Activated CD4-positive, alpha-beta memory T cell treated with anti-CD3 and anti-CD28 coated beads, Interleukin-2, amount 10 ng/mL, durations not matched to agents 7 days and 5 days (primary cell): ENCODE measurements around the gene CD1D. TPM values are rescaled to one million over a fixed set of nuclear protein-coding genes. Genes with fewer than 3 reads are reported as not detected.

Experiments used
- CTCF ChIA-PET: fragments of 350-600 bp; sonication (Branson Sonifier 250); formaldehyde crosslinking; loops from one replicate; lab custom pipeline; 2021; ENCODE audit warnings: antibody characterized with exemption, inconsistent platforms; lab: Charles Lee
- POLR2A ChIA-PET: fragments of 350-600 bp; sonication (Branson Sonifier 250); formaldehyde crosslinking; loops from one replicate; lab custom pipeline; 2021; ENCODE audit warnings: antibody characterized with exemption; lab: Charles Lee
- DNase-seq: peaks from one replicate; pipeline ENCODE4 v3.0.0-alpha.2; 2020
- H3K27ac Mint-ChIP-seq: one replicate; pipeline ENCODE4 v1.8.0; 2021; ENCODE audit warnings: mild to moderate bottlenecking, mixed read lengths
- H3K27me3 Mint-ChIP-seq: one replicate; pipeline ENCODE4 v1.8.0; 2021; ENCODE audit warnings: mixed read lengths
- H3K36me3 Mint-ChIP-seq: one replicate; pipeline ENCODE4 v1.8.0; 2021; ENCODE audit warnings: low read depth, mixed read lengths
- H3K4me1 Mint-ChIP-seq: one replicate; pipeline ENCODE4 v1.8.0; 2021; ENCODE audit warnings: mixed read lengths
- H3K4me3 Mint-ChIP-seq: one replicate; pipeline ENCODE4 v1.8.0; 2021; ENCODE audit warnings: mild to moderate bottlenecking, mixed read lengths
- H3K9me3 Mint-ChIP-seq: one replicate; pipeline ENCODE4 v1.8.0; 2021; ENCODE audit warnings: mixed read lengths
- total RNA-seq, 2 experiments: library from RNA; stranded (reverse); gene quantifications; one replicate each; pipeline ENCODE4 v1.2.3, GENCODE V29; 2021

CD1D gene
- total RNA-seq, 2 experiments from 2014 or later = not detected

DNA sequence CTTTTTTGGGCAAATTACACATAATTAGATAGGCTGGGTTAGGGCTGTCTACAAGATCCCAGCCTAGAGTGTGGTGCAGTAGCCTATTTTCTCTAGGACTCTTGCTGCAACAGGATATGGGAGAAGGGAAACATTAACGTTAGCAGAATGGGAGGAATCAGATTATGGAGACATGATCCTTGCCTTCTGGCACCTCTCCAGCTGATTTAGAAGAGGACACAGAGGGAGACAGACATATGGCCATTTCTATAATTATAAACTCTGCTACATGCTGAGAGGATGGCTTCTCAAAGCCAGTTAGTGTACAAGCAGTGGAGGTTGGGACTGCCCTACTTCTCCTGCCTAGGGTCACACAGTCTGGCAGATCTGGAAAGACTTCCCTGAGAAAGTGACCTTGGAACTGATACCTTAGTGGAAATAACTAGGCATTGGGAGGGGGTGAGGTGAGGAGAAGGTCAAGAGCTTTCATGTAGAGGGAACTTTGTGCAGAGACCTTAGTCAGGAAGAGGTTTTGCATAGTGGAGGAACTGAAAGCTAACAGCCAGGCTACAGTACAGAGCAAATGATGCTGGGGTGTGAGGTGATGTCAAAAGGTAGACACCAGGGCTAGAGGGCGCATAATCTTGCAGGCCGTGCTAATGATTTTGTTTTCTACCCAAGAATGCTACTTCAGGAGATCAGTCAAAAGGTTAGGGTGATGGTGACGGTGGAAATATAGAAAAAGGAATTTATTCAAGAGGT is 1.2 kb upstream of the CD1D start:
- peaks cover 14% of the 10 kb centered on the region for H3K4me1 Mint-ChIP-seq

DNA sequence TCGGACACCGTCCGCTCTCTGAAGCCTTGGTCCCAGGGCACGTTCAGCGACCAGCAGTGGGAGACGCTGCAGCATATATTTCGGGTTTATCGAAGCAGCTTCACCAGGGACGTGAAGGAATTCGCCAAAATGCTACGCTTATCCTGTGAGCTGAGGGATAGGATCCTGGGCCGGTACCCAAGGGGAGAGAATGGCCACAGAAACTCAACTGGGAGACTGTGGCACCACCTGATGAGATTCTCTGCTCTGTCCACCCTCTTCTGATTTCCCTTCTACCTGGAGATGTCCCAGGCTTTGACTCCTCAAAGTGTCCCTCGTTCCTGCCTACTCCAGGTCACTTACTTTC is 855 bp downstream of the CD1D start:
- Mint-ChIP-seq H3K27me3 (peaks cover 71% of the 10 kb centered on the region), H3K4me3 (peak overlapping the region; percentile 51), H3K27ac (no peak overlapping the region), H3K36me3 (no peaks in the 10 kb centered on the region), H3K9me3 (no peaks in the 10 kb centered on the region), H3K4me1 (peaks cover 14% of the 10 kb centered on the region)
- POLR2A ChIA-PET = no interaction called here
- no peak for DNase-seq
- CTCF ChIA-PET = interaction anchor here (1.7 kb wide), 1 partner anchor 22 kb away, joined by 4 read pairs; no protein-coding TSS in a partner anchor

More for the DNA sequence above, 1.2 kb upstream of the CD1D start:
- H3K9me3 Mint-ChIP-seq = no peaks in the 10 kb centered on the region
- H3K27me3 Mint-ChIP-seq = peaks cover 81% of the 10 kb centered on the region
- no peak overlapping the region for H3K4me3 Mint-ChIP-seq
- no peak overlapping the region for H3K27ac Mint-ChIP-seq
- H3K36me3 Mint-ChIP-seq = no peaks in the 10 kb centered on the region
- ChIA-PET CTCF (no interaction called here), POLR2A (no interaction called here)
- no peak for DNase-seq

DNA sequence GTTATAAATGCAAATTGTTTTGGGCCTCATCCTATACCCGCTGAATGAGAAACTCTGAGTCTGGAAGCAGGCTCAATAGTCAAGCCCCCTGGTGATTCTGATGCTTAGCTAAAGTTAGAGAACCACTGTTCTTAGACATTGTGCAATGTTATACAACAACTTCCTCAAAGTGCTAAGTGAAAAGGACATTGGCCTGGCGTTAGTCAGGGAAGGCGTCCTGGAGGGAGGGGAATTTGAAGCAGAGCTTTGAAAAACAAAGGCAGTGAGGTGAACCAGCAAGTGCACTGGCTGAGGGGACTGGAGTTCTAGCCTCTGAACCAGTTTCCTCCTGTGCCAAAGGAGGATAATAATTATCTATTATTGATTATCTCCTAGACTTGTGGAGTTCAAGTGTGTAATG is 5.1 kb downstream of the CD1D start:
- ChIA-PET POLR2A (no interaction called here), CTCF (no interaction called here)
- H3K4me3 Mint-ChIP-seq = no peak overlapping the region
- no peaks in the 10 kb centered on the region for H3K36me3 Mint-ChIP-seq
- no peaks in the 10 kb centered on the region for H3K9me3 Mint-ChIP-seq
- no peak overlapping the region for H3K27ac Mint-ChIP-seq
- no peak for DNase-seq
- H3K4me1 Mint-ChIP-seq = peaks cover 9% of the 10 kb centered on the region
- H3K27me3 Mint-ChIP-seq = peaks cover 45% of the 10 kb centered on the region

DNA sequence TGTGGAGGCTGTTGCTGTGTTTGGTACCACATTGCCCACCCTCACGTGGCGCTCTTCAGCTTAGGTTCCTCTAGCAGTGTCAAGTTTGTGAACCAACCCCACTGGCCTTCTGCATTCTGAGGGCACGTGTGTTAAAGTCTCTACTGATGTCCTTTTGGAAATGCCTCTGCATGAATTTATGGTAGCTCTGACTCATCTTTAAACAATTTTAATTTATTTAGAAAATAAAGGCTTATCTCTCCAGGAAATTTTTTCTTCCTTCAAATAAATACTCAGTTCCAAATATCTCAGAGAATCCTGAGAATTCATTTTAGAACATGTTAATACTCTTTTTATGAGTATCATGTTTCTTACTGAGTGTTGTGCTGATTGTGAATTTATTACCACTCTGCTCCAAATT is 5.5 kb downstream of the CD1D start:
- no peak for DNase-seq
- Mint-ChIP-seq H3K36me3 (no peaks in the 10 kb centered on the region), H3K4me1 (peaks cover 6% of the 10 kb centered on the region), H3K27ac (no peak overlapping the region), H3K27me3 (peaks cover 41% of the 10 kb centered on the region), H3K9me3 (no peaks in the 10 kb centered on the region), H3K4me3 (no peak overlapping the region)
- ChIA-PET CTCF (no interaction called here), POLR2A (no interaction called here)

DNA sequence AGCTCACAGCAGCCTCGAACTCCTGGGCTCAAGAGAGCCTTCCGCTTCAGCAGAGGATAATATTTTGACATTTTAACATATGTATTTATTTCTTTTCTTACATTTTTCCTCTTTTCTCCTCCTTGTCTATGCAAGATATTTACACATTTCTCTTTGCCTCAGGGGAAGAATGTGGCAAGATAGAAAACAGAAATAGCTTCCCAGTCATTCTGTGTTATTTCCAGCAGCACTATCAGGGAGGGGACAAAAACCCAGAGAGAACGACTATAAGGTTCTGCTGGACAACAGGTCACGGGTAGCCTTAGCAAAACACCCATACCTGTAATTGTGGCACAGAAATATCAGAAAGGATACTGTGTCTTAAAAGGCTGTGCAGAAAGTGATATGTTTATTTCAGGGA is 7.9 kb downstream of the CD1D start:
- CTCF ChIA-PET = no interaction called here
- POLR2A ChIA-PET = no interaction called here
- Mint-ChIP-seq H3K27ac (no peak overlapping the region), H3K4me1 (no peaks in the 10 kb centered on the region), H3K27me3 (peaks cover 17% of the 10 kb centered on the region), H3K36me3 (no peaks in the 10 kb centered on the region), H3K4me3 (no peak overlapping the region), H3K9me3 (no peaks in the 10 kb centered on the region)
- DNase-seq = no peak

DNA sequence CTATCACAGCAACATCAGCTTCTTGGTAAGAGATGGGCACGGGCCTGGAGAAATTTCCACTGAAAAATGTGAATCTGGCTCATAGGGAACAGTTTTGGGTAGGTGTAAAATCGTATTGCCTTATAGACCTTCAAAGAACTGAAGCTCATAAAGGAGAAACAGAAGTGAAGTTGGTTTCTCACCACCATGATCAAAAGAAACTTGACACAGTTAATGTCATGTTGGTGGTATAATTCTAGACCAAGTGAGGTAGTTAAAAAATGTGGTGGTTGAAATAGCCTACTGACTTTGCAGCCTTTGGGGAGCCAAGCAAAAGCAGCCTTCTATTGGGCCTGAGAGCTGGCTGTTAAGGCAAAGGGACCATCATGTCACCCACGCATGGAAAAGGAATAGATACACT is 8.9 kb downstream of the CD1D start:
- Mint-ChIP-seq H3K4me3 (no peak overlapping the region), H3K36me3 (no peaks in the 10 kb centered on the region), H3K27me3 (peaks cover 13% of the 10 kb centered on the region), H3K4me1 (no peaks in the 10 kb centered on the region), H3K9me3 (no peaks in the 10 kb centered on the region), H3K27ac (no peak overlapping the region)
- CTCF ChIA-PET = interaction anchor here (1.7 kb wide), 1 partner anchor 14 kb away, joined by 6 read pairs; no protein-coding TSS in a partner anchor
- POLR2A ChIA-PET = no interaction called here
- DNase-seq = no peak

DNA sequence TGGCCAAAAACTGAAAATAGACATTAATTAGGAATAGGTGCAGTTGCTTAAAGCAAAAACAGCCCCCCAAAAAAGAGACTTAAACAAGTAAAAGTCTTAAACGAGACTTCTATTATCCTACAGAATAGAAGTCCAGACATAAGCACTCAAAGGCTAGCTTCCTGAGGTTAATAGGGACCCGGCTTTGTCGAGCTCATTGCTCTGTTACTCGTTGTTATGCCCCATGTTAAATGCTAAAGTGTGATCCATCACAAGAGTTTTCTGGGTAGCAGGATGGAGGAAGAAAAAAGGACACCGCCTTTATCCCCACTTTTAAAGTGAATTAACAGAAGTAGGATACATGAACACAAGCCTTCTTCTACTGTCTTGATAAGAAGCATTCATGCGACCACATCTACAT is 10.6 kb downstream of the CD1D start:
- DNase-seq = no peak
- H3K4me3 Mint-ChIP-seq = no peak overlapping the region
- CTCF ChIA-PET = interaction anchor here (1.7 kb wide), 1 partner anchor 12 kb away, joined by 6 read pairs; no protein-coding TSS in a partner anchor

DNA sequence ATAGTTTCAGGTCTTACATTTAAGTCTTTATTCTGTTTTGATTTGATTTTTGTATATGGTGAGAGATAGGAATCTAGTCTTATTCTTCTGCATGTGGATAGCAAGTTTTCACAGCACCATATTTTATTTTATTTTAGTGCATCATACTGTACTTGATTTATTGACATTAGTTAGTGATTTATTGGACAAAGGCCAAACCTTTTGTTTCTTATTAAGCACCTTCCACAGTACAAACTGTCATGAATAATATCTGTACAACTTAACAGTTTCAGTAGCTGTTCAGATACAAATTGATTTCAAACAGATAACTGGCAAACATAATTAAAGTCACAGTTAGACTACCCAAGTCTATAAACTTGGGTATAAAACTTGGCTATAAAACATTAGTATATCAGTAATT is 15.8 kb downstream of the CD1D start:
- CTCF ChIA-PET = interaction anchor here (0.6 kb wide), 1 partner anchor 565 kb away, joined by 5 read pairs; no protein-coding TSS in a partner anchor
- Mint-ChIP-seq H3K4me3 (no peak overlapping the region), H3K36me3 (no peaks in the 10 kb centered on the region), H3K27ac (no peak overlapping the region), H3K4me1 (peaks cover 2% of the 10 kb centered on the region), H3K27me3 (peaks cover 12% of the 10 kb centered on the region), H3K9me3 (no peaks in the 10 kb centered on the region)
- POLR2A ChIA-PET = no interaction called here
- no peak for DNase-seq

More for the DNA sequence above, 10.6 kb downstream of the CD1D start:
- POLR2A ChIA-PET = no interaction called here
- Mint-ChIP-seq H3K27ac (no peak overlapping the region), H3K9me3 (no peaks in the 10 kb centered on the region), H3K27me3 (peaks cover 13% of the 10 kb centered on the region), H3K4me1 (no peaks in the 10 kb centered on the region), H3K36me3 (no peaks in the 10 kb centered on the region)

DNA sequence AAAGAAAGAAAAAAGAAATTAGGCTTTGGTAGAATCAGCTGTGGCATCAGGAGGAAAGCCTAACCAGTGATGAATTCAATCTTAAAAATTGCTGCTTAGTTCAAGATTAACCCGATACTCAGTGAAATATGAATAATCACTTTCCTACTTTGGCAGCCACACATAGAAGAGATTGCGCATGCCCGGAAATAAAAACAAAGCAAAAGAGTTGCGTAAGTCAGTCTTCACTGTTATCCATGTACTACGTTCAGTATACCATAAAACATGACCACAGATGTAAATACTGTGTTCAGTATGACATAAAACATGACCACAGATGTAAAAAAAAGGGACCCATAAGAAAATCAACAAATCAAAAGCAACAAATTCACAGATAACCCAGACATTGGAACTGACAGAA is 19.2 kb downstream of the CD1D start:
- no peak for DNase-seq
- Mint-ChIP-seq H3K9me3 (no peaks in the 10 kb centered on the region), H3K27me3 (peaks cover 24% of the 10 kb centered on the region), H3K4me1 (peaks cover 2% of the 10 kb centered on the region), H3K27ac (no peak overlapping the region), H3K4me3 (no peak overlapping the region), H3K36me3 (no peaks in the 10 kb centered on the region)
- CTCF ChIA-PET = no interaction called here
- POLR2A ChIA-PET = no interaction called here

DNA sequence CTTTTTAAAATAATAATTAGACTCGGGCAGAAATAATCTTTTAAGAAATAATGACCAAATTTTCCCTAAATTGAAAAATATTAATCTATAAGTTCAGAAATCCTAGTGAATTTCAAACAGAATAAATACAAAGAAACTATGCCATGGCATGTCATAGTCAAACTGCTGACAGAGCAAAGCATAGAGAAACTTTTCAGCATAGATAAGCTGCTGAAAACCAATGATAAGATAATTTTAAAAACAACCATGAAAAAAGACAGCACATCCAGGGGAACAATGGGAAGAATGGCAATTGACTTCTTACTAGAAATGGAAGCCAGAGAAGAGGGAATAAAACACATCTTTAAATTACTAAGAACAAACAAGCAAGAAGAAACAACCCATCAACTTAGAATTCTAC is 19.8 kb downstream of the CD1D start:
- Mint-ChIP-seq H3K4me3 (no peak overlapping the region), H3K36me3 (no peaks in the 10 kb centered on the region), H3K27ac (no peak overlapping the region), H3K9me3 (no peaks in the 10 kb centered on the region), H3K4me1 (peaks cover 2% of the 10 kb centered on the region), H3K27me3 (peaks cover 30% of the 10 kb centered on the region)
- POLR2A ChIA-PET = no interaction called here
- DNase-seq = no peak
- CTCF ChIA-PET = no interaction called here

DNA sequence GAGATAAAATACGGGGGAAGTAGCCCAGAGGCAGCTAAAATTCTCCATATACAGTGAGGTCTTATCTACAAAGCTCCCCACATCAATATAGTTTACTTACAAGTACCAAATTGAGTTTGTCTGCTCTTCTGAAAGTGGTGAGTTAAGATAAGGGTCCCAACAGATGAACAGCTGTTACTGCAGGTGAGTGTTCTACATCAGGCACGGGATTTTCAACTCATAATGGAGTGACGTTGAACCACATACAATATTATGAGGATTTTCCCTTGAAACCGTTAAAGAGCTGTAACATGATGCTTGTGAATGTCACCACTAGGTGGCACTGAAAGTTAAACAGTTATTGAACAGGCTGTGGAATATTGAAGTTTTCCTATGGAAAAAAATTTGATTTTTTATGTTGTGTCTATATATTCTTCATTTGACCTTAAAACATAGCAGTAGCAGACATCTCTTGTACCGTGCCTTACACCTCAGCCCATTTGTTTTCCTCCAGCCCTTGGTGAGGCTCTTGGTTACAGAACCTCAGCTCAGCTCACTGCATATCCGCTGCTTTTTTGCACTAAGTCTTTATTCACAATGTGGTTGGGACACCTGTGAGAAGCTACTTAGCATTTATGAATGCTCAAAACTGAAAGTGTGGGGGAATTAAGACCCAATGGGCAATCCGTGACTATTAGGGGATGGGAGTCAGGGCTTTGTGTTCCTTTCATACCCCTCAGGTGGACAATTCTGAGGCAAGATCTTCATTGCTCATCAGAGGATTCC is 23.2 kb downstream of the CD1D start:
- Mint-ChIP-seq H3K4me3 (no peak overlapping the region), H3K36me3 (no peaks in the 10 kb centered on the region), H3K4me1 (peaks cover 2% of the 10 kb centered on the region), H3K27ac (no peak overlapping the region), H3K27me3 (peaks cover 24% of the 10 kb centered on the region), H3K9me3 (no peaks in the 10 kb centered on the region)
- ChIA-PET CTCF (interaction anchor here (0.7 to 4.1 kb wide), 18 partner anchors 9 to 872 kb away, joined by 3 to 49 read pairs (median 4); partner anchors contain the start of genes CD1B and CD1D), POLR2A (interaction anchor here (0.7 to 1.6 kb wide), 3 partner anchors 10 to 126 kb away, joined by 3 read pairs; no protein-coding TSS in a partner anchor)
- no peak for DNase-seq

DNA sequence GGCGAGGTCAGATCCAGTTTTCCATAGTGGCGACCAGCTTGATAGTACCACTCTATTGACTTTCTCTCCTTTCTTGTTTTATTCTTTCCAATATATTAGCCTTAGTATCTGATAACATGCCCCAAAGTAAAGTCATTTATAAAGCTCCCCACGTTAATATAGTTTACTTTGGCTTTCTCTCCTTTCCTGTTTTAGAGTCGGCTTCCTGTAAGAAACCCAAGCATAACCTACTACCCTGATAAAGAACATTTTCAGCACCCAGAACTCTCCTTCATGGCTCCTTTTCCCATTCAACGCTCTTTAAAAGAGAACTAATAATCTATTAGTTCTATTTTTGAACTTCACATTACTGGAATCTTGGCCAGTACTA is 23.7 kb downstream of the CD1D start:
- Mint-ChIP-seq H3K27ac (no peak overlapping the region), H3K9me3 (no peaks in the 10 kb centered on the region), H3K4me1 (peaks cover 2% of the 10 kb centered on the region), H3K27me3 (peaks cover 27% of the 10 kb centered on the region), H3K4me3 (no peak overlapping the region), H3K36me3 (no peaks in the 10 kb centered on the region)
- no peak for DNase-seq
- ChIA-PET POLR2A (interaction anchor here (0.7 to 1.6 kb wide), 3 partner anchors 9 to 125 kb away, joined by 3 read pairs; no protein-coding TSS in a partner anchor), CTCF (interaction anchor here (0.9 to 4.1 kb wide), 12 partner anchors 10 to 871 kb away, joined by 3 to 49 read pairs (median 4); partner anchors contain the start of gene CD1B)

DNA sequence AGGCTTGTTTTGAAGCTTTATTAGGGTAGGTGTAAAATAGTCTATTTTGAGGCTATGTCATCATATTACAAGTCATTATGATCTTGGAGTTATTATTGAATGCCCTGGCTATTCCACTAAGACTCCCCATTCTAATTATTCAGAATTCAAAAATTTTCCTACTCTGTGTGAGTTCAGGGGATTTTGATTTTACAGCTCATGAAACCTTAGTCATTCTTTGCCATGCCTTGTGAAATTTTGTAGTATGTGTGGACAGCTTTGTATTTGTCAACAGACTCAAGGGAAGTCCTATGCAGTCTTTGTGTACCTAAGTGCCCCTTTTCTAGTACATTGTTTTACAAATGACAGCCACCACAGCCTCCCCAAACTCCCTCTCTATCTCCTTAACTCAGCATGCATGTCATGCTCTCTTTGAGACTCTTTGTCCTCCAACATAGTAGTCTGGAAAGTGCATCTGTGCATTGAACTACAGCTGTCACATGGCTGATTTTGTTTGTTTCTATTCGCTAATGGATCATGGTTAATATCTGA is 28.0 kb downstream of the CD1D start:
- H3K36me3 Mint-ChIP-seq = no peaks in the 10 kb centered on the region
- H3K9me3 Mint-ChIP-seq = no peaks in the 10 kb centered on the region
- DNase-seq = no peak
- ChIA-PET POLR2A (no interaction called here), CTCF (no interaction called here)
- H3K4me1 Mint-ChIP-seq = no peaks in the 10 kb centered on the region
- H3K27ac Mint-ChIP-seq = no peak overlapping the region
- H3K27me3 Mint-ChIP-seq = peaks cover 34% of the 10 kb centered on the region
- no peak overlapping the region for H3K4me3 Mint-ChIP-seq
